Fibroblast of peridontal ligament (primary cell): ENCODE measurements around the gene LAMB3.

ENCODE experiments used
- DNase-seq: peaks from one replicate; pipeline ENCODE4 v3.0.0-alpha.2; 2010; ENCODE audit errors: extremely low read depth

Gene LAMB3

GRCh38 chr1:209565759-209566678 lies 86.2 kb downstream of the LAMB3 start:
- DNase-seq = peak; percentile 83
